Kidney (tissue), 14 donors: Measurements from ENCODE around the gene DISC1. TPM values are rescaled to one million over a fixed set of nuclear protein-coding genes. Genes with fewer than 3 reads are reported as not detected.

Experiments
- DNase-seq, 5 donors: peaks; one replicate each; pipeline ENCODE4 v3.0.0-alpha.2; 2013 to 2020
- FAIRE-seq: peaks from 2 replicates; lab custom pipeline; 2012; peaks lifted over from hg19 to GRCh38; lab: Jason Lieb, UNC
- H3K27ac ChIP-seq, 2 donors: one replicate each; pipeline ENCODE4 v1.7.0; 2013; ENCODE audit warnings: low read depth in 2 of 2, low read length in 2 of 2, inconsistent platforms in 1 of 2
- H3K27me3 ChIP-seq: one replicate; pipeline ENCODE4 v1.7.1; 2013; ENCODE audit warnings: low read length, inconsistent platforms; ENCODE audit not compliant: control insufficient read depth, insufficient read depth
- H3K36me3 ChIP-seq, 3 donors: one replicate each; pipeline versions ENCODE4 v1.7.0 to v1.7.1; 2013; ENCODE audit warnings: low read length in 3 of 3, control low read depth in 1 of 3, inconsistent platforms in 1 of 3; ENCODE audit not compliant: insufficient read depth in 3 of 3, control insufficient read depth in 2 of 3
- H3K4me1 ChIP-seq, 3 donors: one replicate each; pipeline versions ENCODE4 v1.7.0 to v1.7.1; 2013; ENCODE audit warnings: low read length in 3 of 3, inconsistent platforms in 1 of 3, low read depth in 1 of 3; ENCODE audit not compliant: control insufficient read depth in 2 of 3, insufficient read depth in 2 of 3
- H3K4me3 ChIP-seq, 3 donors: one replicate each; pipeline versions ENCODE4 v1.7.0 to v1.8.1; 2013; ENCODE audit warnings: low read length in 3 of 3, control low read depth in 1 of 3, inconsistent platforms in 1 of 3
- H3K9ac ChIP-seq, 3 donors: one replicate each; pipeline versions ENCODE4 v1.7.0 to v1.7.1; 2013; ENCODE audit warnings: low read length in 3 of 3, control low read depth in 1 of 3, inconsistent platforms in 1 of 3
- H3K9me3 ChIP-seq, 3 donors: one replicate each; pipeline versions ENCODE4 v1.7.0 to v1.7.1; 2013; ENCODE audit warnings: low read length in 3 of 3, control low read depth in 1 of 3, inconsistent platforms in 1 of 3; ENCODE audit not compliant: control insufficient read depth in 2 of 3, insufficient read depth in 1 of 3
- intact Hi-C: fragments of 100-400 bp; cut with DNase I; formaldehyde crosslinking; loops from one replicate; pipeline ENCODE4 v1.11.1; 2022
- polyA plus RNA-seq: library from polyadenylated mRNA; stranded (reverse); fragments of 350-450 nt; fragmentation: Illumina TruSeq; extraction: RNeasy Lipid Tissue Mini Kit (QIAGEN cat#74804); gene quantifications from one replicate; pipeline ENCODE4 v1.2.3, GENCODE V29; 2014; ENCODE audit warnings: low read depth, low replicate concordance; ENCODE audit not compliant: insufficient read depth
- total RNA-seq: library from RNA; stranded (reverse); fragmentation: NEBNext Ultra II Directional; extraction: Animal tissue kit (Norgen Biotek cat#: 25700); gene quantifications from one replicate; pipeline ENCODE4 v1.2.1, GENCODE V29; 2021
- TF ChIP-seq, protein P1 (sequence below): IDR thresholded peaks from 3 replicates; pipeline ENCODE4 v1.5.1; 2012; ENCODE audit warnings: mild to moderate bottlenecking, moderate library complexity, borderline replicate concordance; ENCODE audit not compliant: insufficient read depth; ENCODE audit errors: extremely low read depth
- donor health status: control.
- donor health status: control.
- donor health status: control.
- donor health status: control.
- donor health status: control.
- donor health status: DM: yes; HTN: yes; CAD: no.
- donor health status: Normal renal cell carcinoma (clear cell type).

Gene DISC1
- total and polyA plus RNA-seq, 2 donors from 2014 or later = 0.80 to 15.9 TPM

DNA sequence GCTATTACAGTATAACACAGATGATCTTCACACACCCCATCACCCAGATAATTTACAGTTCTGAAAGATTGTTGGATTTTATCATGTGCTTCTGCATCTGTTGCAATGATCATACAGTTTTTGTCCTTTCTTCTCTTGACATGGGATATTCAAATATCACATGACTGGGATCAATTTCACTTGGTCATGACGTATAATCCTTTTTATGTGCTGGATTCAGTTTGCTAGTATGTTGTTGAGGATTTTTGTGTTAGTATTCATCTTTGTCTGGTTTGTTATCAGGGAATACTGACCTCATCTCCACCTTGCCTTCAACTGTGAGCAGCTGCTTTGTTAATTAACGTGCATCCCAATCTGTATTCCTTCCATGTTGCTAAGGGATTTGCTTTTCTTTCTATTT is 44.7 kb upstream of the DISC1 start:
- no peak for DNase-seq
- no peaks in the 10 kb centered on the region for H3K36me3 ChIP-seq
- no peak overlapping the region for H3K4me3 ChIP-seq
- no peaks in the 10 kb centered on the region for H3K27me3 ChIP-seq
- intact Hi-C loops = no loop called here
- no peaks in the 10 kb centered on the region for H3K4me1 ChIP-seq
- H3K27ac ChIP-seq = no peak overlapping the region
- no peaks in the 10 kb centered on the region for H3K9me3 ChIP-seq
- TF ChIP-seq, protein P1, sequence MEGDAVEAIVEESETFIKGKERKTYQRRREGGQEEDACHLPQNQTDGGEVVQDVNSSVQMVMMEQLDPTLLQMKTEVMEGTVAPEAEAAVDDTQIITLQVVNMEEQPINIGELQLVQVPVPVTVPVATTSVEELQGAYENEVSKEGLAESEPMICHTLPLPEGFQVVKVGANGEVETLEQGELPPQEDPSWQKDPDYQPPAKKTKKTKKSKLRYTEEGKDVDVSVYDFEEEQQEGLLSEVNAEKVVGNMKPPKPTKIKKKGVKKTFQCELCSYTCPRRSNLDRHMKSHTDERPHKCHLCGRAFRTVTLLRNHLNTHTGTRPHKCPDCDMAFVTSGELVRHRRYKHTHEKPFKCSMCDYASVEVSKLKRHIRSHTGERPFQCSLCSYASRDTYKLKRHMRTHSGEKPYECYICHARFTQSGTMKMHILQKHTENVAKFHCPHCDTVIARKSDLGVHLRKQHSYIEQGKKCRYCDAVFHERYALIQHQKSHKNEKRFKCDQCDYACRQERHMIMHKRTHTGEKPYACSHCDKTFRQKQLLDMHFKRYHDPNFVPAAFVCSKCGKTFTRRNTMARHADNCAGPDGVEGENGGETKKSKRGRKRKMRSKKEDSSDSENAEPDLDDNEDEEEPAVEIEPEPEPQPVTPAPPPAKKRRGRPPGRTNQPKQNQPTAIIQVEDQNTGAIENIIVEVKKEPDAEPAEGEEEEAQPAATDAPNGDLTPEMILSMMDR = no peak
- H3K9ac ChIP-seq = no peak overlapping the region
- FAIRE-seq = no peak

DNA sequence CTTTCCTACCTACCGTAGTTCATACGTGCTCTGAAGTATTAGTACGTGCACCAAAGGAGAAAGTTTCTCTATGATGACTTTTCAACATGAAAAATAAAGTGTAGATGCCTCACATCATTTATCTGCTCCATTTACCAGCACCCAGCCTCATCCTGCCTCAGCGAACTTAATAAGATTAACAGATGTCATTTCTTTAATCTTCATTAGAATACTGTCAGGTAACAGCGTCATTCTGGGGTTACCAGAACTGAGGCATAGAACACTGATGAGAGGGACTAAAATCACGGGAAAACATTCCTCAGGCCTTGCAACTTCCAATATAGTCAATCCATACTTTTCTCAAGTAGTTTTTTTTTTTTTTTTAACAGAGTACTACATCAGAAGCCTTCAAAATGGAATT is 43.2 kb upstream of the DISC1 start:
- TF ChIP-seq, protein P1 = no peak
- intact Hi-C loops = no loop called here
- FAIRE-seq = no peak

DNA sequence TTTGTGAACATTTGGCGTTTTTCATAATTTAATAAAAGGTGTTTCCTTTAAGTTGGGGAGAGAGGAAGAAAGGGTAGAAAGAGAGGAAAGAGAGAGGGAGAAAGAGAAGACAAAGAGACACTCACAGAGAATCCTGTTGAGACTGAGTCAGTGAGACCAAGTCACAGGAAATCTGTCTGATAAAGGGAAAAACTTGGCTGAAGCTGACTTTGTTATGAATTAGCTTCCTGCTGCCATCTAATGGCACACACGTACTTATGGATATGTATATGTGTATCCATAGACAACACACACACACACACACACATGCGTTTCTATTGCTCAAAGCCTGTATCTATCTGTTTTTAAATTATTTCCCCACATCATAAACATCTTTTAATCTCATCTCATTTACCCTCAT is 42.5 kb upstream of the DISC1 start:
- Histone ChIP-seq H3K4me1 (no peaks in the 10 kb centered on the region), H3K36me3 (no peaks in the 10 kb centered on the region), H3K4me3 (no peak overlapping the region), H3K27me3 (no peaks in the 10 kb centered on the region), H3K9me3 (no peaks in the 10 kb centered on the region), H3K9ac (no peak overlapping the region), H3K27ac (no peak overlapping the region)
- intact Hi-C loops = no loop called here
- DNase-seq (peak in 1 of 5 donors; percentile 58), FAIRE-seq (no peak)
- TF ChIP-seq, protein P1 = no peak

More for the DNA sequence above, 43.2 kb upstream of the DISC1 start:
- H3K9me3 ChIP-seq = no peaks in the 10 kb centered on the region
- DNase-seq = no peak
- no peaks in the 10 kb centered on the region for H3K4me1 ChIP-seq
- no peak overlapping the region for H3K9ac ChIP-seq
- H3K4me3 ChIP-seq = no peak overlapping the region
- H3K27me3 ChIP-seq = no peaks in the 10 kb centered on the region
- no peak overlapping the region for H3K27ac ChIP-seq
- H3K36me3 ChIP-seq = no peaks in the 10 kb centered on the region

DNA sequence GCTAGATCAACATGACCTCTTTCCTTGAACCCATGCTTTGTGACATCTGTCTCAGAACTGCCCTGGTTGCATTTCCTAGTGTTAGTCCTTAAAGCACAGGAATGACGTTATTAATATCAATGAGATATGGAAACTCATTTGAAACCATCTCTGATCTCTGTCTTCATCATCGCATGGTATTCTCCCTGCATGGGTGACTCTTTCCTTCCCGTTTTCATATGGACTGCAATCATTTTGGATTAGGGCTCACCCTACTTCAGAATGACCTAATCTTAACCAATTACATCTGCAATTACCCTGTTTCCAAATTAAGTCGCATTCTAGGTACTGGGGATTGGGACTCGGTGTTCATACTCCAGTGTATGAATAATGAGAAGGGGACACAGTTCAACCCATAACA is 41.7 kb upstream of the DISC1 start:
- TF ChIP-seq, protein P1 = no peak
- FAIRE-seq (no peak), DNase-seq (no peak)
- no peak overlapping the region for H3K4me3 ChIP-seq
- no peak overlapping the region for H3K27ac ChIP-seq
- intact Hi-C loops = no loop called here
- no peak overlapping the region for H3K9ac ChIP-seq
- no peaks in the 10 kb centered on the region for H3K9me3 ChIP-seq
- H3K4me1 ChIP-seq = no peaks in the 10 kb centered on the region
- no peaks in the 10 kb centered on the region for H3K36me3 ChIP-seq
- H3K27me3 ChIP-seq = no peaks in the 10 kb centered on the region
